ENCODE data around the gene SNX14.
"Not testable (repeated sequence)": the region's sequence is repeated elsewhere in the genome, so short reads cannot be mapped to it uniquely, and the experiment has no call there.

GRCh38 chr6:85631117-85631516 is 37.5 kb upstream of the SNX14 start:
- TF ChIP-seq, protein P1, sequence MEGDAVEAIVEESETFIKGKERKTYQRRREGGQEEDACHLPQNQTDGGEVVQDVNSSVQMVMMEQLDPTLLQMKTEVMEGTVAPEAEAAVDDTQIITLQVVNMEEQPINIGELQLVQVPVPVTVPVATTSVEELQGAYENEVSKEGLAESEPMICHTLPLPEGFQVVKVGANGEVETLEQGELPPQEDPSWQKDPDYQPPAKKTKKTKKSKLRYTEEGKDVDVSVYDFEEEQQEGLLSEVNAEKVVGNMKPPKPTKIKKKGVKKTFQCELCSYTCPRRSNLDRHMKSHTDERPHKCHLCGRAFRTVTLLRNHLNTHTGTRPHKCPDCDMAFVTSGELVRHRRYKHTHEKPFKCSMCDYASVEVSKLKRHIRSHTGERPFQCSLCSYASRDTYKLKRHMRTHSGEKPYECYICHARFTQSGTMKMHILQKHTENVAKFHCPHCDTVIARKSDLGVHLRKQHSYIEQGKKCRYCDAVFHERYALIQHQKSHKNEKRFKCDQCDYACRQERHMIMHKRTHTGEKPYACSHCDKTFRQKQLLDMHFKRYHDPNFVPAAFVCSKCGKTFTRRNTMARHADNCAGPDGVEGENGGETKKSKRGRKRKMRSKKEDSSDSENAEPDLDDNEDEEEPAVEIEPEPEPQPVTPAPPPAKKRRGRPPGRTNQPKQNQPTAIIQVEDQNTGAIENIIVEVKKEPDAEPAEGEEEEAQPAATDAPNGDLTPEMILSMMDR (IDR thresholded peaks at IDR 0.05): not testable (repeated sequence)
- TF ChIP-seq POLR2A, EP300 (IDR thresholded peaks at IDR 0.05): not testable (repeated sequence)
